CD8-positive, alpha-beta memory T cell (primary cell): ENCODE measurements around the gene RAD51B. TPM values are rescaled to one million over a fixed set of nuclear protein-coding genes. Genes with fewer than 3 reads are reported as not detected.

Experiments used
- CTCF ChIA-PET: fragments of 350-600 bp; sonication (Branson Sonifier 250); formaldehyde crosslinking; loops from one replicate; lab custom pipeline; 2021; ENCODE audit warnings: antibody characterized with exemption; lab: Charles Lee
- POLR2A ChIA-PET: fragments of 350-600 bp; sonication (Branson Sonifier 250); formaldehyde crosslinking; loops from one replicate; lab custom pipeline; 2021; ENCODE audit warnings: antibody characterized with exemption; lab: Charles Lee
- DNase-seq, 5 donors: peaks; one replicate each; pipeline versions ENCODE4 v3.0.0 to v3.0.0-alpha.2; 2020 to 2022; ENCODE audit warnings: mixed read lengths in 1 of 5
- H3K27ac ChIP-seq: one replicate; pipeline ENCODE4 v1.7.0; 2013; ENCODE audit warnings: low read depth, mild to moderate bottlenecking, low read length, moderate library complexity
- H3K27me3 ChIP-seq: 2 replicates; pipeline ENCODE4 v1.7.0; 2013; ENCODE audit warnings: low read length, mild to moderate bottlenecking; ENCODE audit not compliant: insufficient read depth, poor library complexity, severe bottlenecking
- H3K36me3 ChIP-seq: 2 replicates; pipeline ENCODE4 v1.7.0; 2013; ENCODE audit warnings: mild to moderate bottlenecking, low read length, moderate library complexity; ENCODE audit not compliant: insufficient read depth
- H3K4me1 ChIP-seq: 2 replicates; pipeline ENCODE4 v1.7.0; 2013; ENCODE audit warnings: mild to moderate bottlenecking, low read length, moderate library complexity; ENCODE audit not compliant: insufficient read depth
- H3K4me3 ChIP-seq: 2 replicates; pipeline ENCODE4 v1.7.0; 2013; ENCODE audit warnings: mild to moderate bottlenecking, low read length
- H3K9me3 ChIP-seq: 2 replicates; pipeline ENCODE4 v1.7.0; 2013; ENCODE audit warnings: mild to moderate bottlenecking, low read length
- H3K27ac Mint-ChIP-seq, 8 donors: one replicate each; pipeline ENCODE4 v1.8.0; 2020 to 2021; ENCODE audit warnings: mixed read lengths in 8 of 8, mild to moderate bottlenecking in 6 of 8, inconsistent platforms in 3 of 8, moderate library complexity in 3 of 8
- H3K27me3 Mint-ChIP-seq, 2 donors: one replicate each; pipeline ENCODE4 v1.8.0; 2020 to 2021; ENCODE audit warnings: mixed read lengths in 2 of 2, mild to moderate bottlenecking in 1 of 2, moderate library complexity in 1 of 2
- H3K36me3 Mint-ChIP-seq, 3 donors: one replicate each; pipeline ENCODE4 v1.8.0; 2020 to 2021; ENCODE audit warnings: mixed read lengths in 3 of 3, inconsistent platforms in 1 of 3, mild to moderate bottlenecking in 1 of 3
- H3K4me1 Mint-ChIP-seq, 3 donors: one replicate each; pipeline ENCODE4 v1.8.0; 2020 to 2021; ENCODE audit warnings: mixed read lengths in 3 of 3, inconsistent platforms in 1 of 3, mild to moderate bottlenecking in 1 of 3
- H3K4me3 Mint-ChIP-seq, 7 donors: one replicate each; pipeline ENCODE4 v1.8.0; 2020 to 2021; ENCODE audit warnings: mixed read lengths in 7 of 7, mild to moderate bottlenecking in 6 of 7, moderate library complexity in 4 of 7, inconsistent platforms in 2 of 7
- H3K9me3 Mint-ChIP-seq, 5 donors: one replicate each; pipeline ENCODE4 v1.8.0; 2020 to 2022; ENCODE audit warnings: mixed read lengths in 5 of 5, mild to moderate bottlenecking in 3 of 5, moderate library complexity in 2 of 5, inconsistent platforms in 1 of 5
- polyA plus RNA-seq: library from polyadenylated mRNA; unstranded; fragments of 300-500 nt; fragmentation: Illumina TruSeq; gene quantifications from one replicate; pipeline ENCODE4 v1.2.3, GENCODE V29; 2021
- total RNA-seq, 2 experiments: library from RNA; stranded (reverse); gene quantifications; one replicate each; pipeline ENCODE4 v1.2.3, GENCODE V29; 2021

RAD51B gene
- total and polyA plus RNA-seq, 3 experiments from 2014 or later = 15.7 to 22.9 (median 17.4) TPM

DNA sequence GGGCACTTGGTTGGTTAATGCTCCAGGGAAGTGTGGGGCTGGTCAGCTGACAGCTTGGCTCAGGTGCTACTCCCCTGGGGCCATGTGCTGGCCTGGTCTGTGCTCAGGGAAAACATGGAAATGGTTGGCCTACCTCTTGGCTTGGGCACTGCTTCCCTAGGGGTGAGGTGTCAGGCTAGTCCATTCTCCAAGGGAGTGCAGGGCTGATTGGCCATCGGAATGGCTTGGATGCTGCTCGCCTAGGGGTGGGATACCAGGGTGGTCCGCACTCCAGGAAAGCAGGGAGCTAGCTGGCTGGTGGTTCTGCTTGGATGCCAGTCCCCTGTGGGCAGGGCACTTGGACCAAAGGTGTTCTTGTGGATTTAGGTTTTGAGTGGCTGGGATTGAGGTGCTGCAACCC is 245.7 kb downstream of the RAD51B start:
- ChIA-PET CTCF (no interaction called here), POLR2A (no interaction called here)
- Mint-ChIP-seq H3K27ac (no peak overlapping the region), H3K27me3 (no peaks in the 10 kb centered on the region), H3K36me3 (peaks cover 5 to 64% (median 9%) of the 10 kb centered on the region in 3 donors), H3K4me1 (no peaks in the 10 kb centered on the region), H3K9me3 (peaks cover 21 to 34% (median 29%) of the 10 kb centered on the region in 5 donors), H3K4me3 (no peak overlapping the region)
- no peaks in the 10 kb centered on the region for H3K4me1 ChIP-seq
- no peaks in the 10 kb centered on the region for H3K36me3 ChIP-seq
- no peaks in the 10 kb centered on the region for H3K27me3 ChIP-seq
- DNase-seq = no peak
- no peak overlapping the region for H3K27ac ChIP-seq
- no peak overlapping the region for H3K4me3 ChIP-seq
- no peaks in the 10 kb centered on the region for H3K9me3 ChIP-seq

- H3K4me3 Mint-ChIP-seq = no peak overlapping the region
- H3K9me3 Mint-ChIP-seq = peaks cover 24 to 33% (median 30%) of the 10 kb centered on the region in 5 donors
- Histone ChIP-seq H3K27ac (no peak overlapping the region), H3K4me3 (no peak overlapping the region), H3K4me1 (no peaks in the 10 kb centered on the region), H3K27me3 (no peaks in the 10 kb centered on the region), H3K36me3 (no peaks in the 10 kb centered on the region), H3K9me3 (no peaks in the 10 kb centered on the region)
- no peak for DNase-seq
- H3K36me3 Mint-ChIP-seq = peaks cover 6 to 43% (median 7%) of the 10 kb centered on the region in 3 donors
- no peak overlapping the region for H3K27ac Mint-ChIP-seq
- peaks cover 0 to 1% of the 10 kb centered on the region in 2 donors for H3K27me3 Mint-ChIP-seq
- ChIA-PET CTCF (no interaction called here), POLR2A (no interaction called here)
- no peaks in the 10 kb centered on the region for H3K4me1 Mint-ChIP-seq
Observed at GRCh38 chr14:68074765-68075381, 255.3 kb downstream of the RAD51B start.

DNA sequence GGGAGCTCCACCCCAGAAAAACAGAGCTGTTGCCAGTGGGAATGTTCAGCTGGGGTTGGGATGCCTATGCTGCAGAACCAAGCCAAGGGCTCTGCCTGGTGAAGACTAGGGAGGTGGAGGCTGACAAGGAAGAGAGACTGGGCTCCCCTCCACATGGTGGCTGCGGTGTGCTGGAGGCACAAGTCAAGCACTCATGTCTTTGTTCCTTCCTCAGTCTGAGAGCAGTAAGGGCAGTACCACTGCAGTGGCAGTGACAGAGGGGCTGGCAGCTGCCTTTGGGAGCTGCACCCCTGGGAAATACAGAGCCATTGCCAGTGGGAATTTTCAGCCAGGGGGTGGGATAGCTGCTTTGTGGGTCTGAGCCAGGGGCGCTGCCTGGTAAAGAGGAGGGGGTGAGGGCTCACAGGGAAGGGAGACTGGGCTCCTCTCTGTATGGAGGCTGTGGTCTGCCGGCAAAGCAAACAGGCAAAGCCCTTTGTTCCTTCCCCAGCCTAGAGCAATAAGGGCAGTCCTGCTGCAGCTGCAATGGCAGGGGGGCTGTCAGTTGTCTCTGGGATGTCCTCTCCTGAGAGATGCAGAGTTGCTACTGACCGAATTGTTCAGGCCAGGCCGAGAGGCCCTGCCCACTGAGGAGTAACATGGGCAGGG is 255.9 kb downstream of the RAD51B start:
- CTCF ChIA-PET = no interaction called here
- no peak overlapping the region for H3K27ac Mint-ChIP-seq

GRCh38 chr14:68076451-68076850 is 256.9 kb downstream of the RAD51B start:
- Mint-ChIP-seq H3K4me3 (no peak overlapping the region), H3K27ac (no peak overlapping the region), H3K9me3 (peaks cover 16 to 20% (median 19%) of the 10 kb centered on the region in 5 donors), H3K36me3 (peaks cover 4 to 29% (median 6%) of the 10 kb centered on the region in 3 donors), H3K4me1 (no peaks in the 10 kb centered on the region), H3K27me3 (no peaks in the 10 kb centered on the region)
- Histone ChIP-seq H3K4me3 (no peak overlapping the region), H3K36me3 (no peaks in the 10 kb centered on the region), H3K27ac (no peak overlapping the region), H3K27me3 (no peaks in the 10 kb centered on the region), H3K9me3 (no peaks in the 10 kb centered on the region), H3K4me1 (no peaks in the 10 kb centered on the region)
- no peak for DNase-seq
- POLR2A ChIA-PET = no interaction called here
- CTCF ChIA-PET = no interaction called here

More for the DNA sequence above, 255.9 kb downstream of the RAD51B start:
- H3K27ac ChIP-seq = no peak overlapping the region
- Mint-ChIP-seq H3K36me3 (peaks cover 4 to 37% (median 6%) of the 10 kb centered on the region in 3 donors), H3K27me3 (peaks cover 0 to 1% of the 10 kb centered on the region in 2 donors), H3K4me3 (no peak overlapping the region), H3K4me1 (no peaks in the 10 kb centered on the region), H3K9me3 (peaks cover 17 to 26% (median 25%) of the 10 kb centered on the region in 5 donors)
- POLR2A ChIA-PET = interaction anchor here (0.6 kb wide), 1 partner anchor 607 kb away, joined by 3 read pairs; no protein-coding TSS in a partner anchor
- H3K27me3 ChIP-seq = no peaks in the 10 kb centered on the region
- H3K36me3 ChIP-seq = no peaks in the 10 kb centered on the region
- no peaks in the 10 kb centered on the region for H3K4me1 ChIP-seq
- no peaks in the 10 kb centered on the region for H3K9me3 ChIP-seq
- H3K4me3 ChIP-seq = no peak overlapping the region
- DNase-seq = no peak

- no peak overlapping the region for H3K27ac ChIP-seq
Observed at GRCh38 chr14:68079941-68080697, 260.5 kb downstream of the RAD51B start.

GRCh38 chr14:68081489-68081888 is 261.9 kb downstream of the RAD51B start:
- Mint-ChIP-seq H3K27ac (peak overlapping the region in 1 of 8 donors; percentile 9), H3K4me1 (no peaks in the 10 kb centered on the region), H3K36me3 (peaks cover 0 to 2% (median 0%) of the 10 kb centered on the region in 3 donors), H3K4me3 (no peak overlapping the region), H3K27me3 (peaks cover 0 to under 1% of the 10 kb centered on the region in 2 donors), H3K9me3 (no peaks in the 10 kb centered on the region)
- H3K4me1 ChIP-seq = no peaks in the 10 kb centered on the region
- H3K27me3 ChIP-seq = no peaks in the 10 kb centered on the region
- H3K9me3 ChIP-seq = no peaks in the 10 kb centered on the region
- ChIA-PET CTCF (no interaction called here), POLR2A (no interaction called here)
- H3K4me3 ChIP-seq = no peak overlapping the region
- no peak overlapping the region for H3K27ac ChIP-seq
- H3K36me3 ChIP-seq = no peaks in the 10 kb centered on the region
- no peak for DNase-seq

More at GRCh38 chr14:68079941-68080697, 260.5 kb downstream of the RAD51B start:
- no peak overlapping the region for H3K4me3 ChIP-seq
- H3K9me3 ChIP-seq = no peaks in the 10 kb centered on the region
- Mint-ChIP-seq H3K27me3 (no peaks in the 10 kb centered on the region), H3K27ac (no peak overlapping the region), H3K4me3 (no peak overlapping the region), H3K36me3 (peaks cover 0 to under 1% (median 0%) of the 10 kb centered on the region in 3 donors), H3K4me1 (no peaks in the 10 kb centered on the region), H3K9me3 (no peaks in the 10 kb centered on the region)
- no peak for DNase-seq
- no peaks in the 10 kb centered on the region for H3K4me1 ChIP-seq
- CTCF ChIA-PET = no interaction called here
- POLR2A ChIA-PET = no interaction called here
- no peaks in the 10 kb centered on the region for H3K36me3 ChIP-seq
- H3K27me3 ChIP-seq = no peaks in the 10 kb centered on the region

- peaks cover 0 to 1% of the 10 kb centered on the region in 2 donors for H3K27me3 Mint-ChIP-seq
- no peak overlapping the region for H3K27ac Mint-ChIP-seq
- H3K4me3 ChIP-seq = no peak overlapping the region
- H3K36me3 ChIP-seq = no peaks in the 10 kb centered on the region
- H3K4me1 Mint-ChIP-seq = no peaks in the 10 kb centered on the region
- CTCF ChIA-PET = no interaction called here
- H3K4me3 Mint-ChIP-seq = no peak overlapping the region
- no peaks in the 10 kb centered on the region for H3K27me3 ChIP-seq
- POLR2A ChIA-PET = no interaction called here
- H3K27ac ChIP-seq = no peak overlapping the region
- H3K9me3 ChIP-seq = no peaks in the 10 kb centered on the region
- H3K9me3 Mint-ChIP-seq = no peaks in the 10 kb centered on the region
- H3K4me1 ChIP-seq = no peaks in the 10 kb centered on the region
- no peak for DNase-seq
- H3K36me3 Mint-ChIP-seq = peaks cover 0 to 2% (median 0%) of the 10 kb centered on the region in 3 donors
Observed at GRCh38 chr14:68082698-68083291, 263.2 kb downstream of the RAD51B start.
